ENCODE results near the gene BEST4. TPM values are rescaled to one million over a fixed set of nuclear protein-coding genes. Genes with fewer than 3 reads are reported as not detected.

Gene BEST4
- total RNA-seq: 0.07 and 0.12 TPM in 2 replicates

DNA sequence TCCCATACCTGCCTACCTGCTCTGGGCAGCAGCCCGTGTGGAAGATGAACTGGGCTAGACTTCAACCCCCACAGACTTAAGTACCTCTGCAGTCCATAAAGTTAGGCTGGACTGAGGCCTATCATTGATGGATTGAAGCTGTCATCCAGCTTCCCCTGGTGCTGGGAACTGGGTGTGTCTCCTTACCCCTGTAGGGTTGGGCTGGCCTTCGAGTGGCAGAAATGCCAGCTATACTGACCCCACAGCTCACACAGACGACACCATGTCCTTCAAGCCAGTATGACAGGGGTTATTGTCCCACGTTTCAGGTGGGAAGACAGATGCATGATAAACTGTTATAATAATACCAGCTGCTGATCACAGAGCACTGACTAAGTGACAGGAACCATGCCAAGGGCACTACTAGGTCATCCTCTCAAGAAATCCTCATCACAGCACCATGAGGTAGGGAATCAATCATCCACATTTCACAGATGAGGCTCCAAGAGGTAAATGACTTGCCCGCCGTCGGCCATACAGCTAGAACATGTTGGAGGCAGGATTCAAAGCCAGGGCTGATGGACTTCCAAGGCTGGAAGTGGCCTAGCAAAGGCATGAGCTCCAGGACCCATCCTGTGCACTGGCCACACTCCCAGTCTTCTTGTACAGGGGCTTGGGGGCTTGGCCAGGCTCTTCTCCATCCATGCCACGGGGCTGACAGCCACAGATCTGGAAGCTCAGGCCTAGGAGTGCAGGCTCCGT lies at the start of gene BEST4:
Gene BEST4 (minus strand): TSS at position 51 of the 741 bp plus-strand sequence. CDS start 465 bp downstream, outside the sequence.
- TF ChIP-seq, protein P1, sequence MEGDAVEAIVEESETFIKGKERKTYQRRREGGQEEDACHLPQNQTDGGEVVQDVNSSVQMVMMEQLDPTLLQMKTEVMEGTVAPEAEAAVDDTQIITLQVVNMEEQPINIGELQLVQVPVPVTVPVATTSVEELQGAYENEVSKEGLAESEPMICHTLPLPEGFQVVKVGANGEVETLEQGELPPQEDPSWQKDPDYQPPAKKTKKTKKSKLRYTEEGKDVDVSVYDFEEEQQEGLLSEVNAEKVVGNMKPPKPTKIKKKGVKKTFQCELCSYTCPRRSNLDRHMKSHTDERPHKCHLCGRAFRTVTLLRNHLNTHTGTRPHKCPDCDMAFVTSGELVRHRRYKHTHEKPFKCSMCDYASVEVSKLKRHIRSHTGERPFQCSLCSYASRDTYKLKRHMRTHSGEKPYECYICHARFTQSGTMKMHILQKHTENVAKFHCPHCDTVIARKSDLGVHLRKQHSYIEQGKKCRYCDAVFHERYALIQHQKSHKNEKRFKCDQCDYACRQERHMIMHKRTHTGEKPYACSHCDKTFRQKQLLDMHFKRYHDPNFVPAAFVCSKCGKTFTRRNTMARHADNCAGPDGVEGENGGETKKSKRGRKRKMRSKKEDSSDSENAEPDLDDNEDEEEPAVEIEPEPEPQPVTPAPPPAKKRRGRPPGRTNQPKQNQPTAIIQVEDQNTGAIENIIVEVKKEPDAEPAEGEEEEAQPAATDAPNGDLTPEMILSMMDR (conservative IDR thresholded peaks at IDR 0.05; ENCODE audit: low read depth, low read length): no peak
- H3K4me3 ChIP-seq (ENCODE audit: low read depth, low read length): no peak within 1 kb of the TSS
- no peak for DNase-seq (ENCODE audit: low read depth)

DNA sequence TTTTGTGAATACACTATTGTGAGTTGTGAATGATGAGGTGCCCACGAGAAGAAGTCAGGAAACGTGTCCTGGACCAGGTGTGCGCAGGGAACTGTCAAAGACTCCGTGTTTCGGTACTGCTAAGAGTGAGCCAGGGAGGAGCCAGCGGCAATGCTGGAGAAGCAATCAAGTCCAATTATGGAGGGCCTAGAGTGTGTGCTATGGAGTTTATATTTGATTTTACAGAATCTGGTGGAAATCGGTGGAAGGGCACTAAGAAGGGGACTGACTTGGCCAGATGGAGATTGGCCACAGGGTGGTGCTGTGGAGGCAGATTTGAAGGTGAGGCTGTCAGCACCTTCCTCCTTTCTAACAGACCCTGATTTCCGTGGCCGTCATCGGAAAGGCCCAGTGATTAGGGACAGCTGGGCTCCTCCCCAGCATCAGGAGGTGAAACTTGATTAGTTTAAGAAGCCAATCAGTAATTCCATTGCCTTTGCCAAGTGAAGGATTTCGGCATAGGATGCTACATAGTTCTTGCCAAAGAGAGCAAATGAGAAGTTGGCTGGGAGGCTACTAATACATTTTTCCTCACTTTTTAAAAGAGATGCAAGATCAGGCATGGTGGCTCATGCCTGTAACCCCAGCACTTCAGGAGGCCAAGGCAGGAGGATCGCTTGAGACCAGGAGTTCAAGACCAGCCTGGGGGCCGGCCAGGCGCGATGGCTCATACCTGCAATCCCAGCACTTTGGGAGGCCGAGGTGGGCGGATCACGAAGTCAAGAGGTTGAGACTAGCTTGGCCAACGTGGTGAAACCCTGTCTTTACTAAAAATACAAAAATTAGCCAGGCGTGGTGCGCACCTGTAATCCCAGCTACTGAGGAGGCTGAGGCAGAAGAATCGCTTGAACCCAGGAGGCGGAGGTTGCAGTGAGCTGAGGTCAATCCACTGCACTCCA lies 48.0 kb upstream of the BEST4 start:
- H3K4me3 ChIP-seq (ENCODE audit: low read depth, low read length): no peak overlapping the region
- TF ChIP-seq, protein P1 (conservative IDR thresholded peaks at IDR 0.05; ENCODE audit: low read depth, low read length): peak; percentile 94
- no peak for DNase-seq (ENCODE audit: low read depth)

DNA sequence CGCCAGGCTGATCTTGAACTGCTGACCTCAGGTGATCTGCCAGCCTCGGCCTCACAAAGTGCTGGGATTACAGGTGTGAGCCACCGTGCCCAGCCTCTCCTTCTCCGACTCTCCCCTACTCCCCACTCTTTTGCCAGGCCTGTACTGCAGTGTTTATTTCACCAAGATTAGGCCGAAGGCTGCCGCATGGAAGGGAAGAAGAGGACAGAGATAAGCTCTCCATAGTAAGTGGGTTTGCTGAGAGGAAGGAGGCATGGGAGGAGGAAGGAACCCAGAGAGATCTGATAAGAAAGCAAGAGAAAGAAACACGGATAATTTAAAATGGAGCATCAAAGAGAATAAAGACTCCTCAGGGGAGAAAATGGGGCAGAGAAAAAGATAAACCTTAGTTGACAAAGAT lies 46.4 kb upstream of the BEST4 start:
- no peak for DNase-seq (ENCODE audit: low read depth)
- TF ChIP-seq, protein P1 (conservative IDR thresholded peaks at IDR 0.05; ENCODE audit: low read depth, low read length): no peak
- no peak overlapping the region for H3K4me3 ChIP-seq (ENCODE audit: low read depth, low read length)

DNA sequence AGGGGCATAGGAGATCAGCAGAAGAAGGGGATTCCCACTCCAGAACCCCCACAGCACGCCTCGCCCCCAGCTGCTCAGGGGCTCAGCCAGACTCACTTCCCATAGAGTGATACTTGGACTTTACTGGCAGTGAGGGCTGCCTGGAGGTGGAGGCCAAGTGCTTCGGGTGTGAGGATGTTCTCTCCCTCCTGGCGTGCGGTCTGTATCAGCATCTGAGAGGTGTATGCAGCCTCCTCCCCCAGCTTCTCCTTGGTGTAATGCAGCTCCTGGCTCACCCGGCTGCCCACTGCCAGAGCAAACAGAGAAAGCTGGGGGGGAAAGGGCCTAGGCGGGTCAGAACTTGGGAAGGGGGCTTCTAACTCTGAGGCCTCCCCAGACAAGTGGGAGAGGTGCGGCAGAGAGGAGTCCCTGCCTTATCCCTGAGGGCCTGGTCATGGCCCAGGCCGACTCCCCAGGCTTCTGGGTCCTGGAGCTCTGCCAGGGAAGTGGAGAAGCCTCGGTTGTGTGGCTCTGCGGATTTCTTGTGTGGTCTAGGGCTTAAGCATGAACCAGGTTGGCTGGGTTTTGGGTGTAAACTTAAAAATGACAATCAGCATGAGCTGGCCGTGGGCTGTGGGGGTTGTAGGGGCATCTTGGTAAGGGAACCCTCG lies 44.2 kb upstream of the BEST4 start:
- TF ChIP-seq, protein P1 (conservative IDR thresholded peaks at IDR 0.05; ENCODE audit: low read depth, low read length): no peak
- no peak overlapping the region for H3K4me3 ChIP-seq (ENCODE audit: low read depth, low read length)
- no peak for DNase-seq (ENCODE audit: low read depth)

DNA sequence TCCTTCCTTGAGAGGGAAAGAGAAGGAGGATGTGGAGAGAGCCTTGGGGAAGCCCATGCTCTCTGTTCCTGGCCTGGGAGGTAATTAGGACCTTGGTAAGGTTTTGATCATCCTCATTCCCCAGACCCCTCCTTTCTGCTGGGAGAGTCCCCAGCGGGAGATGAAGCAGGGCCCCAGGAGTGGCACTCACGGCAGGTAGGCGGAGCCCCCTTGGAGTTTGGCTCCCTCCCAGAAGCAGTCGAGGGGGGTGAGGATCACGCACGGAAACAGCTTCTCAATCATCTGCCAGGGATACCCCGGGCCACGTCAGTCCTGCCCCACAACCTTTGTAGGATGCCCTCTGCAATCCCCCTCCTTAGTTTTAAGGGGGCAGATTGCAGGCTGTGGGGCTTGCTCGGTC lies 43.5 kb upstream of the BEST4 start:
- no peak overlapping the region for H3K4me3 ChIP-seq (ENCODE audit: low read depth, low read length)
- no peak for DNase-seq (ENCODE audit: low read depth)
- TF ChIP-seq, protein P1 (conservative IDR thresholded peaks at IDR 0.05; ENCODE audit: low read depth, low read length): no peak

DNA sequence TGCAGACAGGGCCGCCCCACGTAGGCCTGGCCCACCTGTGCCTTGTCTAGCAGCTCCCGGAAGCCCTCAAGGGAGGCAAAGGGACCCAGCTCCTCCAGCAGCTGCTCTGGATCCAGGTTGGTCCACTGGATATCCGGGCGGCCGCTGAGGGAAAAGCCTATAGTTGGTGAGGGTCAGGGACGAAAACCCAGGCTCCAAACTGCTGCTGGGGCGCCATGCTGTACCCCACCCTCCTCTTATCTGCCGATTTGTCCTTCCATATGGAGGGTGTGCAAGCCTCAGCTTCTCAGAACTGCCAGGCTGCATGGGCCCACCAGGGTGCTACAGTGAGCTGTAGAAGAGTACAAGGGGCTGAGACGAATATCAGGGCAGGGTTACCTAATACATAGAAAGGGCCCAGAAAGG lies 42.9 kb upstream of the BEST4 start:
- no peak for DNase-seq (ENCODE audit: low read depth)
- TF ChIP-seq, protein P1 (conservative IDR thresholded peaks at IDR 0.05; ENCODE audit: low read depth, low read length): no peak
- no peak overlapping the region for H3K4me3 ChIP-seq (ENCODE audit: low read depth, low read length)
